ENCODE results near the gene NFATC3. TPM values are rescaled to one million over a fixed set of nuclear protein-coding genes. Genes with fewer than 3 reads are reported as not detected.
A peak's percentile ranks its signal among the peaks of the same experiment; 100 is the strongest.

The NFATC3 gene
- polyA plus RNA-seq, 3 donors = 14.3 to 21.8 (median 15.8) TPM

DNA sequence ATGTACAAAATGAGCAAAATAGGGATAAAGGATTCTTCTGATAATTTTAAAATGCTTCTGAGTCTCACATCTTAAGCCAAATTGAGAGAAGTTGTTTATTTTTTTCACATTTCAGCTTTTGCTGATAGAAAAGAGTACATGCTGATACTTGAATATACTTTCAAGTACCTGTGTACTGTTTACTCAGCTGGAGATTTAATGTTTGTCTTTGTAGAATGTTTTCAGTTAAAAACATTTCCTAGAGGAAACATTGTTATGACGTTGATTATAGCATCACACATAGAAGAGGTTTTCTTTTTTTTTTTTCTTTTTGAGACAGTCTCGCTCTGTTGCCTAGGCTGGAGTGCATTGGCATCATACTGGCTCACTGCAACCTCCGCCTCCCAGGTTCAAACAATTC is 131.1 kb downstream of the NFATC3 start:
- Histone ChIP-seq H3K4me3 (replicated peaks in 1 of 3; ENCODE audit: low read depth in 2 of 3, low read length in 3 of 3) (no peak overlapping the region), H3K4me1 (ENCODE audit: control insufficient read depth in 1 of 2, insufficient read depth in 2 of 2, low read length in 2 of 2) (no peaks in the 10 kb centered on the region), H3K27ac (ENCODE audit: low read depth in 1 of 2, low read length in 2 of 2) (no peak overlapping the region), H3K79me2 (ENCODE audit: insufficient read depth, low read length) (peaks cover 4% of the 10 kb centered on the region), H2AFZ (ENCODE audit: insufficient read depth, low read depth, low read length, poor library complexity, severe bottlenecking) (no peak overlapping the region), H3K4me2 (replicated peaks; ENCODE audit: extremely low read depth, low read length, poor library complexity, severe bottlenecking) (no peak overlapping the region), H3K9ac (ENCODE audit: insufficient read depth, low read length, poor library complexity, severe bottlenecking) (no peak overlapping the region), H3K27me3 (ENCODE audit: control insufficient read depth in 2 of 2, insufficient read depth in 2 of 2, low read length in 2 of 2) (no peaks in the 10 kb centered on the region), H3K36me3 (replicated peaks in 1 of 2; ENCODE audit: control insufficient read depth in 1 of 2, insufficient read depth in 2 of 2, low read length in 2 of 2) (peaks cover 8 to 45% of the 10 kb centered on the region in 2 donors), H4K20me1 (ENCODE audit: insufficient read depth, low read length) (peaks cover 29% of the 10 kb centered on the region), H3K9me3 (replicated peaks in 1 of 2; ENCODE audit: control insufficient read depth in 1 of 2, insufficient read depth in 1 of 2, low read length in 2 of 2) (no peaks in the 10 kb centered on the region)
- intact Hi-C loops (cut with micrococcal nuclease) = no loop called here
- WGBS (ENCODE audit: insufficient coverage) = no CpG with 5 or more reads among the region's 3 CpGs
- Mint-ChIP-seq H3K36me3 (peaks cover 40 to 46% of the 10 kb centered on the region in 2 donors), H3K27me3 (ENCODE audit: low read depth in 3 of 3) (no peaks in the 10 kb centered on the region), H3K27ac (peak overlapping the region in 1 of 7 donors; percentile 55), H3K9me3 (no peaks in the 10 kb centered on the region), H3K4me1 (peaks cover 6% of the 10 kb centered on the region), H3K4me3 (no peak overlapping the region)
- TF ChIP-seq, protein P1, sequence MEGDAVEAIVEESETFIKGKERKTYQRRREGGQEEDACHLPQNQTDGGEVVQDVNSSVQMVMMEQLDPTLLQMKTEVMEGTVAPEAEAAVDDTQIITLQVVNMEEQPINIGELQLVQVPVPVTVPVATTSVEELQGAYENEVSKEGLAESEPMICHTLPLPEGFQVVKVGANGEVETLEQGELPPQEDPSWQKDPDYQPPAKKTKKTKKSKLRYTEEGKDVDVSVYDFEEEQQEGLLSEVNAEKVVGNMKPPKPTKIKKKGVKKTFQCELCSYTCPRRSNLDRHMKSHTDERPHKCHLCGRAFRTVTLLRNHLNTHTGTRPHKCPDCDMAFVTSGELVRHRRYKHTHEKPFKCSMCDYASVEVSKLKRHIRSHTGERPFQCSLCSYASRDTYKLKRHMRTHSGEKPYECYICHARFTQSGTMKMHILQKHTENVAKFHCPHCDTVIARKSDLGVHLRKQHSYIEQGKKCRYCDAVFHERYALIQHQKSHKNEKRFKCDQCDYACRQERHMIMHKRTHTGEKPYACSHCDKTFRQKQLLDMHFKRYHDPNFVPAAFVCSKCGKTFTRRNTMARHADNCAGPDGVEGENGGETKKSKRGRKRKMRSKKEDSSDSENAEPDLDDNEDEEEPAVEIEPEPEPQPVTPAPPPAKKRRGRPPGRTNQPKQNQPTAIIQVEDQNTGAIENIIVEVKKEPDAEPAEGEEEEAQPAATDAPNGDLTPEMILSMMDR (IDR thresholded peaks at IDR 0.05) = no peak
- no peak for DNase-seq

DNA sequence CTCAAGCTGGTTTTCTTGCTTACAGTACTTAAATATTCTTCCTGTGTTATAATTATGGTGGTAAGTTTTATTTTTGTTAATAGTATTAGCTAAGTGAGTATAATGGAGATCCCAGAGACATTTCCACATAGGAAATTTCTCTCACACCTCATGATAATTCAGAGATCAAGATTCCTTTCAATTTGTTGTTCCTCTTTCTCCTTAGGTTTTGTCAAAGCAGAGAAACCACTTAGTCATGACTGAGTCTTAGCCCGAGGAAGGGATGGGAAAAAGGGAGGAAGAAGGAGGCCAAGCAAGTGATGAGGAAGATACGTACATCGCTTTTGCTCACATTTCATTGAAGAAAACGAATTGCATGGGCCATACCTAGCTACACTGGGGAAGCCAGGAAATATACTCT is 132.3 kb downstream of the NFATC3 start:
- TF ChIP-seq, protein P1 (IDR thresholded peaks at IDR 0.05) = no peak
- H3K4me3 Mint-ChIP-seq = no peak overlapping the region
- peaks cover 42 to 48% of the 10 kb centered on the region in 2 donors for H3K36me3 Mint-ChIP-seq
- Histone ChIP-seq H3K9me3 (replicated peaks in 1 of 2; ENCODE audit: control insufficient read depth in 1 of 2, insufficient read depth in 1 of 2, low read length in 2 of 2) (no peaks in the 10 kb centered on the region), H3K4me3 (replicated peaks in 1 of 3; ENCODE audit: low read depth in 2 of 3, low read length in 3 of 3) (no peak overlapping the region), H3K79me2 (ENCODE audit: insufficient read depth, low read length) (peaks cover 4% of the 10 kb centered on the region), H3K27me3 (ENCODE audit: control insufficient read depth in 2 of 2, insufficient read depth in 2 of 2, low read length in 2 of 2) (no peaks in the 10 kb centered on the region), H4K20me1 (ENCODE audit: insufficient read depth, low read length) (peaks cover 24% of the 10 kb centered on the region), H3K4me1 (ENCODE audit: control insufficient read depth in 1 of 2, insufficient read depth in 2 of 2, low read length in 2 of 2) (no peaks in the 10 kb centered on the region), H3K9ac (ENCODE audit: insufficient read depth, low read length, poor library complexity, severe bottlenecking) (no peak overlapping the region), H3K4me2 (replicated peaks; ENCODE audit: extremely low read depth, low read length, poor library complexity, severe bottlenecking) (no peak overlapping the region), H3K27ac (ENCODE audit: low read depth in 1 of 2, low read length in 2 of 2) (peak overlapping the region in 1 of 2 donors; percentile 5), H2AFZ (ENCODE audit: insufficient read depth, low read depth, low read length, poor library complexity, severe bottlenecking) (no peak overlapping the region), H3K36me3 (replicated peaks in 1 of 2; ENCODE audit: control insufficient read depth in 1 of 2, insufficient read depth in 2 of 2, low read length in 2 of 2) (peaks cover 9 to 55% of the 10 kb centered on the region in 2 donors)
- no CpG with 5 or more reads among the region's 4 CpGs for WGBS (ENCODE audit: insufficient coverage)
- peaks cover 6% of the 10 kb centered on the region for H3K4me1 Mint-ChIP-seq
- H3K9me3 Mint-ChIP-seq = no peaks in the 10 kb centered on the region
- intact Hi-C loops (cut with micrococcal nuclease) = no loop called here
- DNase-seq = peak in 1 of 3 donors; percentile 14
- no peaks in the 10 kb centered on the region for H3K27me3 Mint-ChIP-seq (ENCODE audit: low read depth in 3 of 3)
- peak overlapping the region in 5 of 7 donors; percentile 19 to 69 (median 38) for H3K27ac Mint-ChIP-seq

Data from CD14-positive monocyte (primary cell).